Stimulated activated memory B cell treated with anti-CD40 and anti-IgM and Interleukin-4, amounts not matched to agents 10 μg/mL and 1 μg/mL and 100 μg/mL, for 72 hours (primary cell): ENCODE data around the gene HJURP.

Source experiments
- ATAC-seq: fragments of 150-1000 bp; cut with Tn5 transposase; 2 replicates; pipeline ENCODE4 v1.10.0; 2021
- H3K27ac Mint-ChIP-seq: one replicate; pipeline ENCODE4 v1.8.0; 2022; ENCODE audit warnings: mild to moderate bottlenecking, mixed read lengths
- H3K27me3 Mint-ChIP-seq: one replicate; pipeline ENCODE4 v1.8.0; 2022; ENCODE audit warnings: mixed read lengths
- H3K36me3 Mint-ChIP-seq: one replicate; pipeline ENCODE4 v1.8.0; 2022; ENCODE audit warnings: mixed read lengths
- H3K4me1 Mint-ChIP-seq: one replicate; pipeline ENCODE4 v1.8.0; 2022; ENCODE audit warnings: mixed read lengths
- H3K4me3 Mint-ChIP-seq: one replicate; pipeline ENCODE4 v1.8.0; 2022; ENCODE audit warnings: mild to moderate bottlenecking, moderate library complexity, mixed read lengths
- H3K9me3 Mint-ChIP-seq: one replicate; pipeline ENCODE4 v1.8.0; 2022; ENCODE audit warnings: mixed read lengths

Gene HJURP

DNA sequence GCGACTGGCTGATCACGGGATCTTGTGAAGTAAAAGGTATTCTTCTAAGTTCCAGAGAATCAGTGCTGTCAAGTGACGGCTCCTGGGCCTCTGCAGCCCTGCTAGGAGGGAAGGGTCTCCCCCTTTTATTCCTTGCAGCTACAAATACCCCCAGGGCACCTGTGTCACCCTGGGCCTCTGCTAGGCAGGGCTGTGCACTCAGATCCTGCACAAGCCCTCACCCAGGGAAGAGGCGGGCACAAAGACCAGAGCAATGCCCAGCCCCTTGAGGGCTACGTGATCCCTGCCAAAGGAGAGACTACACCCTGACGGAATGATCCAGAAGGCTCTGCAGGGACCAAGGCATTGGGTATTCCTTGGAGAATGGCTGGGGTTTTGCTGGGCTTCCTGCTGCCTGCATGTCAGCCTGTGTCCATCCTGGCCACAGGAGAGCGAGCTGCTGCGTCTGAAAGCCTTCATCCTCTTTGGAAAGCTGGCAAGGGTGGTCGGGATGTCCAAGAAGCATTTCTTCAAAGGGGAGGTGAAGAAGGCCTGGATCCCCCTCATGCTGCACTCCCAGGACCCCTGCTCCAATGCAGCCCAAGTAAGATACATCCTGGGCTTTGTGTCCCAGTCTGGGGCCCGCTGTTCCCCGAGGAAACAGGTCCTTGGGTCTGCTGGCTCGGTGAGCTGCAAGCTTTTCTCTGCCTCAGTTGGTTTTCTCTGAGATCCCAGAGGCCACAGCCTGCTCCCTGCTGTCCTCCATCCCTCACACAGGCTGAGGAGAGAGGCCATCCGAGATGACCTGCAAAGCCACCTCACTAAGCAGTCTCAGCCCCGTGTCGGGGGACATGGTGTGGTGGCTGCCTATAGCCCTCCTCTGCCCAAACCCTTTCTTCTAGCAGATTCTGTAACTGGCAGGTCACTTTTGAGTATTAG is 24.9 kb downstream of the HJURP start:
- Mint-ChIP-seq H3K27ac (no peak overlapping the region), H3K4me3 (no peak overlapping the region), H3K27me3 (no peaks in the 10 kb centered on the region), H3K4me1 (no peaks in the 10 kb centered on the region), H3K9me3 (no peaks in the 10 kb centered on the region), H3K36me3 (no peaks in the 10 kb centered on the region)
- ATAC-seq = no peak

DNA sequence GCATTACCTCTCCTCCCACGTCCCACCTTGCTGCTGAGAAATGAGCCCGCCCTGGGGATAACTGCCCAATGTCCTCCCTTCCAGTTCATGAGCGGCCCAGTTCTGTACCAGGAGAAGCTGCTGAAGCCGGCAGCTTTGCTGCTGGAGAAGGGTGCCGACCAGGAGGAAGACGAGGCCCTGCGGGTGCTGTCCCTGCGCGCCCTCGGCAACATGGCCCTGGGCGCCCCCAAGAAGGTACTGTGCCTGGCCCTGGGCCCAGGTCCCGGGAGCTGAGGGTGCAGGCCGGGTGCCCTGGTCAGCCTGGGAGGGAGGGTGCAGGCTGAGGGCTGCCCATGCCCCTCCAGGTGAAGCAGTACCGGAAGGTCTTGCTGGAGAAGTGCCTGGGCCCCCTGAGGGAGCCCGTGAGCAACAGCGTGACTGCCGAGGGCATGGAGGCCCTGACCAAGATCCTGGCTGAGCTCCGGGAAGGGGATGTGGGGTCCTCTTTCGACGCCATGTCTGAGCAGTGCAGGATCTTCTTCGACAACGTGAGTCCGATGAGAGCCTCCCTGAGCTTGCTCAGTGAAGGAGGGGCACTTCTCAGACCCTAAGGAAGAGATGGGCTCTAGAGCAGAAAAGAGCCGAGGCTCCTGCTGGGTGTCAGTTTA is 25.7 kb downstream of the HJURP start:
- ATAC-seq = no peak
- H3K36me3 Mint-ChIP-seq = no peaks in the 10 kb centered on the region
- H3K27ac Mint-ChIP-seq = no peak overlapping the region
- H3K9me3 Mint-ChIP-seq = no peaks in the 10 kb centered on the region
- no peaks in the 10 kb centered on the region for H3K4me1 Mint-ChIP-seq
- no peak overlapping the region for H3K4me3 Mint-ChIP-seq
- H3K27me3 Mint-ChIP-seq = no peaks in the 10 kb centered on the region

DNA sequence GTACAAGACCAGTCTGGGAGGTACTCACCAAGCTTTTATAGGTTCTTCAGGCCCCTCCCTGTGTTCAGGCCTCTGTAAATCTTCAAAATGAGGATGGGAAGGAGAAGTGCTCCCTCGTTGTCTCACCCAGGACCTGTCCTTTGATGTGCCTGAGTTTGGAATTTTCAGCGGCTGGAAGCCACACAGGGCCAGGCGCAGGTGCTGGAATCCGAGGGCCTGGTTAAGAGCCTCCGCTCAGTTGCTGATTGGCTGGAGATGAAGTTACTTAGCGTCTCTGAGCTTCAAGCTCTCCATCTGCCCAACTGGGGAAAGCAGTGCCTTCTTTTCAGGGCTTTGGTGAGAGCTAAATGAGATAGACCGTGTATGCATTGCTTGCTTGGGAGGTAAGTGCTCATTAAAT is 30.0 kb downstream of the HJURP start:
- no peak for ATAC-seq
- no peaks in the 10 kb centered on the region for H3K4me1 Mint-ChIP-seq
- H3K36me3 Mint-ChIP-seq = no peaks in the 10 kb centered on the region
- H3K27me3 Mint-ChIP-seq = peaks cover 14% of the 10 kb centered on the region
- no peak overlapping the region for H3K27ac Mint-ChIP-seq
- no peaks in the 10 kb centered on the region for H3K9me3 Mint-ChIP-seq
- H3K4me3 Mint-ChIP-seq = no peak overlapping the region

DNA sequence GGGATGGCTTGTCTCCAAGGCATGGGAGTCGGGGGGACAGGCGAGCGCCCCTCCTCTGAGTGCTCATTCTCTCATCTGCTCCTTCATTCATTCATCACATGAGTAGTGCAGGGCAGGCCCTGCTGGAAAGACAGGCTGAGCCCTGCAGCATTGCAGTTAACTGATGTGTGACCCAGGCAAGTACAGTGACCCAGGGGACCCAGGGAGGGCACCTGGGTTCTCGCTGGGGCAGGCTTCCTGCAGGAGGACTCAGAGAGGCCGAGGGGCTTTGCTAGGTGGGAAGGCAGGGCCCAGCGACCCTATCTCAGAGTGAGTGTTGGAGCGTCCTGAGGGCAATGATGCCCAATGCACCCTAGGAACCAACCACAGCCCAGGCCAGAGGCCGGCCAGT is 30.6 kb downstream of the HJURP start:
- Mint-ChIP-seq H3K4me3 (no peak overlapping the region), H3K9me3 (no peaks in the 10 kb centered on the region), H3K27me3 (peaks cover 20% of the 10 kb centered on the region), H3K27ac (no peak overlapping the region), H3K36me3 (no peaks in the 10 kb centered on the region), H3K4me1 (no peaks in the 10 kb centered on the region)
- ATAC-seq = no peak

DNA sequence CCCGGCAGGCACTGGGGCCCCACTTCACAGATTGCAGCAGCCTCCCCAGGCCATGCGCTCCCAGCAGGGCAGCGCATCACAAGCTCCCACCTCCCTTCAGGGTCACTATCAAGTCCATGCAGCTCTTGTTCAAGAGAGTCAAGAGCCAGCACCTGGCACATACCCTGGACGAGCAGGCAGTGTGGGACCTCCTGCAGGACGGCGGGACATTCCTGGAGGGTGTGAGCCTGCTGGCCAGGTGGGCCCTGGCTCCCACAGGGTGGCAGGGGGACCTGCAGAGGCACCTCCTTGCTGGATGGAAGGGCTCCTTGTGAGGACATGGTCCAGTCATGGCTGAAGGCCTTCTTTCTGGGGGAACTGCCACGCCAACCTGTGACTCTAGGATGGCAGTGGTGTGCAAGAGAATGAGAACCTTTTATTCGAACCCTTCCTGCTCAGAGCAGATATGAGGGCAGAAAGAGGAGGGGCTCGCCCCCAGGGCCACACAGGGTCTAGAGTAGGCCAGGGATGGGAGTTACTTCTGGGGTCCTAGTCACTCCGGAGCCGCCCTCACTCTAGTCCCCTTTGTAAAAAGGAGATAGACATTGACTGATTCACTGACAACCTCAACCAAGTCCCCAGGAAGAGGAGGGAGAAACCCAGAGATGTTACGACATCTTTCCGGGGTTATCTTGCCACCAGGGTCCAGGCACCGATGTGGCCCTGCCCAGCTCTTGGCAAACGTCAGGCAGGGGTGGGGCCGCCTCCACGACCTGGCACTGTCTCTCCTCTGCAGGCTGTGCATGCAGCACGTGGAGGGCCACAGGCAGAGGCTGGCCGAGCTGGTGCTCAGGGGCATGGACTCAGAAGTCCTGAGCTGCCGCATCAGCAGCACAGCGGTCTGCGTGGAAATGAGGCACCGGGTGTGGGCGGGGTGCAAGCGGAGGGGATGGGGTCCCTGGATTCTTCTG is 31.3 kb downstream of the HJURP start:
- no peak for ATAC-seq
- H3K36me3 Mint-ChIP-seq = no peaks in the 10 kb centered on the region
- no peaks in the 10 kb centered on the region for H3K4me1 Mint-ChIP-seq
- H3K27me3 Mint-ChIP-seq = peaks cover 25% of the 10 kb centered on the region
- H3K27ac Mint-ChIP-seq = no peak overlapping the region
- no peaks in the 10 kb centered on the region for H3K9me3 Mint-ChIP-seq
- no peak overlapping the region for H3K4me3 Mint-ChIP-seq

DNA sequence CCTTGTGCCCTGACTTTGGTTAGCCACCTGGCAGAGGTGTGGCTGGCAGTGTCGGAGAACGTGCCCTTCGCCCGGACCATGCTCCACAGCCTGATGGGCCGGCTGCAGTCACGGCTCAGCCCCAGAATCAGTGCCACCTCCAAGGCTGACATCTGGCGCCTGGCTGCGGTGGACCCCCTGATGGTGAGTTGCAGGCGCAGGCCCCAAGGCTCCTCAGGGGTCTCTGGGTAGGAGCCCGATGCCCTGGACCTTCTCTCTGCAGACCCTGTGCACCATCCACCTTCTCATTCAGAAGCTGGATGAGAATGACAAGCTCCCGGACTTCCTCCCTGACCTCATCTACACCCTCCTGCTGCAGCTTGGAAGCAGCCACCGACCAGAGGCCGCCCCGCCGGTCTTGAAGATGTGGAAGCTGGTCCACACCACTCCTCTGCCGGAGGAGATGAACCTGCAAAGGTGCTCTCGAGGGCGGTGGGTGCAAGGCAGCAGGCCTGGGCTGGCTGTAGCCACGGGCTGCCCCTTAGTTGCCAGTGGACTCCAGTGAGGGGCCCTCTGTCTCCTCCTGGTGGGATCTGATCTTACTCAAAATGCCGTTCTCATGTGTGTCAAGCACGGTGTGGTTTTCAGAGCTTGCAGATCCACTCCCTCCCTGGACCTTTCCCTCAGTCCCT is 32.1 kb downstream of the HJURP start:
- H3K9me3 Mint-ChIP-seq = no peaks in the 10 kb centered on the region
- H3K27me3 Mint-ChIP-seq = peaks cover 34% of the 10 kb centered on the region

DNA sequence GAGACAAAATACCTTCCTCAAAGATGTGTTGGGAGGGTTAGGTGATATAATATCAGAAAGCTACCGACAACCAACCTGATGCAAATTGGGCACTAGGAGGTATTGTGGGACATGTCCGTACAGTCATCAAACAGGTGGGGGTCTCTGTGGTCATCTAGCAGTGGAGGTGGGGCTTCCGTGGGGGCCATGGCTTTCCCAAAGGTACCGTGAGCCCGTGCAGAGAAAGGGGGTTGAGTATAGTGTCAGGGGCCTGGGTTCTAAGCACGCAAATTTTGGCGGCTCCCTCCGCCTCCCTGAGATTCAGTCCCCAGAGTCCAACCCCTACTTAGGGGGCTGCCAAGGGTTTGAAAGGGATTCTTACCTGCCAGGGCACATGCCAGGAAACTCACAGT is 32.6 kb downstream of the HJURP start:
- Mint-ChIP-seq H3K9me3 (no peaks in the 10 kb centered on the region), H3K36me3 (no peaks in the 10 kb centered on the region), H3K4me1 (no peaks in the 10 kb centered on the region), H3K4me3 (no peak overlapping the region), H3K27ac (no peak overlapping the region), H3K27me3 (peaks cover 39% of the 10 kb centered on the region)
- ATAC-seq = no peak

More for the DNA sequence above, 32.1 kb downstream of the HJURP start:
- ATAC-seq = no peak
- H3K27ac Mint-ChIP-seq = no peak overlapping the region
- no peaks in the 10 kb centered on the region for H3K36me3 Mint-ChIP-seq
- no peak overlapping the region for H3K4me3 Mint-ChIP-seq
- H3K4me1 Mint-ChIP-seq = no peaks in the 10 kb centered on the region

DNA sequence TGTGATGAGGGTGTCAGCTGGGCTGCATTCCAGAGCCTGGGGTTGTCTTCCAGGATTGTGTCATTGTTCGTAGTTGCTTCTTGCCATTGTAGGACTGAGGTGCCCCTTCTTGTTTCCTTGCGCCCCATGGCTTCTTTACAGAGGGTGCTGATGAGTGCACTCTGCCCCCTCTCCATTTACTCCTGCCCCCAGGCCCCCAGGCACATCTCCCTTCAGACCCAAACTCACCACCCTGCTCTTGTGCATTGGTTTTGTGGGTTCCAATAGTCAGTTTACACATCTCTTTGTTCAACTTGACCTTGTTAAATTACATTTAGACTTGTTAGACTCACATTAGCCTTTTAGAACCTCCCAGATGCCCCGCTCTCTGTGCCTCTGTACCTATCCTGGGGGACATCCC is 33.1 kb downstream of the HJURP start:
- Mint-ChIP-seq H3K36me3 (no peaks in the 10 kb centered on the region), H3K27ac (no peak overlapping the region), H3K4me3 (no peak overlapping the region), H3K9me3 (no peaks in the 10 kb centered on the region), H3K4me1 (no peaks in the 10 kb centered on the region), H3K27me3 (peaks cover 39% of the 10 kb centered on the region)
- ATAC-seq = no peak

DNA sequence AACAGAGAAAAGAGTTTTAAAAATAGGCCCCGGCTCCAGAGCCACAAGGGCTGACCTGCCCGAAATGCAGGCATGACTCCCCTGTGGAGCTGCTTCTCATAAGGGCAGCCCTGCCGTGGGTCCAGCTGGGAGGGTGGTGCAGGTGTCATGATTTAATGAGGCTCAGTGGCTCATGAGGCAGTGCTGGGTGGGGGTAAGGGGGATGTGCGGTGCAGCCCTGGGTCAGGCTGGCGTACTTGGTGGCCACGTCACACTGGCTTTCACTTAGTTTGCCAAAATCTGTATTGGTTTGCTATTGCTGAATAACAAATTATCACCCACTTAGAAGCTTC is 33.6 kb downstream of the HJURP start:
- no peak for ATAC-seq
- Mint-ChIP-seq H3K4me3 (no peak overlapping the region), H3K27me3 (peaks cover 39% of the 10 kb centered on the region), H3K9me3 (no peaks in the 10 kb centered on the region), H3K36me3 (no peaks in the 10 kb centered on the region), H3K4me1 (no peaks in the 10 kb centered on the region), H3K27ac (no peak overlapping the region)

DNA sequence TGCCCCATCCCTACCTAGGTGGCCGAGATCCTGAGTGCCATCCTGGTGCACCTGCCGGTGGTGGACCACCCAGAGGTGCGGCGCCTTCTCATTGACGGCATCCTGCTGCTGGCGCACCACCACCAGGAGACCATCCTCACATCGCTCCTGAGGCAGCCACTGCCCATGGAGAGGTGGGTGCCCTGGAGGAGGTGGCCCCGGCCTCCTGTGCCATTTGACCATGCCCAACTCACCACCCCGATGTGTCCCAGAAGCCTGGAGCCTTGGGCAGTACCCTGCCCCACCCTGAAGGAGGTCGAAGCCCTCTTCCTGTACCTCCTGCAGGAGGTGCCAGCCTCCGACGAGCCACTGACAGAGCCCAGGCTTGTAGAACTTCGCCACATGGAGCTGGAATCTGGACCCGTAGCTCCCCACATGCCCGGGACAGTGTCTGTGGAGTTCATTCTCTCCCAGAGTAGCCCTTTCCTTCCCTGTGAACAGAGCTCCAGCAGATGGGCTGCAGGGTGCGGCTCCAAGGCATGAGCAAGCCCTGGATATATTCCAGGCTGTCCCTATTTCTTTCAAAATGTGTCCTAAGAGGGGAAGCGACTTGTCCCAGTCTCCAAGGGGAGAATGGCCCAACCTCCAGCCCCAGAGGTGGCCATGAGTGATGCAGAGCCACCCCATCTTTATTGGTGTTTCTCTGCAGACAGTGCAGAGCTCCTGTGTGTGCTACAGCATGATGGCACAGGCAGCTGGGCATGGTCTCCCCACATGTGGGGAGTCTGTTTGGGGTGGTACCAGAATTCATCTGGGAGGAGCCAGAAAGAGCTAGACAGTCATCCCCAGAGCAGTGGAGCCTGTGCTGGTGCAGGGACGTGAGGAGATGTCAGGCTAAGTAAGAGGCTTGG is 34.2 kb downstream of the HJURP start:
- no peak for ATAC-seq
- H3K4me1 Mint-ChIP-seq = no peaks in the 10 kb centered on the region
- H3K9me3 Mint-ChIP-seq = no peaks in the 10 kb centered on the region
- no peaks in the 10 kb centered on the region for H3K36me3 Mint-ChIP-seq
- H3K27ac Mint-ChIP-seq = no peak overlapping the region
- no peak overlapping the region for H3K4me3 Mint-ChIP-seq
- peaks cover 39% of the 10 kb centered on the region for H3K27me3 Mint-ChIP-seq

DNA sequence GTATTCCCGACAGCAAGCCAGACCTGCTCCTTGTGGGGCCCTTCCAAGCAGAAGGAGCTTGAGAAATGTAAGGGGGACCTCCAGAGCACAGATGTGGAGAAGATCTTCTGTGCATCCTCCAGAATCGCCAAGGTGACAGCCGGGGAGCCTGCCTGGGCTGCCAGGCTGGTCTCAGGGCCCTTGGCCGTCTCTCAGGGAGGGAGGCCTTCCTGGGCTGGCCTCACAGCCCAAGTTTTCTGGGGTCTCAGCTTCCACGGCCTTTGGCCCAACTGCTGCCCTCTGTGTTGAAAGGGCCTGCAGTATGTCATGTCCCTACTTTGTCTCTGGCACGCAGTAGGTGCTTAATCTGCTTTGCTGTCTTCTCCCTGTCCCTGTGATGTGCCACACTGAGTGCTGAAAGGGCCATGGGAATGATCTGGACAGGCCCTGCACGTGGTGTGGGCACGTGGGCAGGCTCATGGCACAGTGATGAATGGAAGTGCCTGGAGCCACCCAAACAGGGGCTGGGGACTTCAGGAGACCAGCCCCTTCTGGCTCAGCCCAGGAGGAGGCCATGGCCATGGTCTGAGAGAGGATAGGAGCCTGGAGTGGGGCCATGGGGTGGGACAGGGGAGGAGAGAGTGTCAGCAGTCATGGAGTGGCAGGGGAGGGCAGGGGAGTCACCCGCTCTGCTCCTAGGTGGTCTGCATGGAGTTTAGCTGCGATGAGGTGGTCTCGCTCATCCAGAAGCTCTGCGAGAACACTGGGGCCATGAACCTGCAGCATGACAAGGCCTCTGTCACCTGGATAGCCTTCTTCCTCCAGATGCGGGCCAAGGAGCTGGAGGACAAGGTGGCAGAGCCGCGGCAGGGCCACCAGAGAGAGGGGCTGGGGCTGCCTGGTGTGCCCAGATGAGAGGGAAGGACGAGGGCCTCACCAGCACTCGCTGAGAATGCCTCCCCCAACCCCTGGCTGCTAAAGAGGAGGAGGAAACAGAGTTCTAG is 35.4 kb downstream of the HJURP start:
- H3K9me3 Mint-ChIP-seq = no peaks in the 10 kb centered on the region
- H3K27me3 Mint-ChIP-seq = peaks cover 39% of the 10 kb centered on the region
- H3K27ac Mint-ChIP-seq = no peak overlapping the region
- H3K4me1 Mint-ChIP-seq = no peaks in the 10 kb centered on the region
- H3K36me3 Mint-ChIP-seq = no peaks in the 10 kb centered on the region
- H3K4me3 Mint-ChIP-seq = no peak overlapping the region
- ATAC-seq = no peak

DNA sequence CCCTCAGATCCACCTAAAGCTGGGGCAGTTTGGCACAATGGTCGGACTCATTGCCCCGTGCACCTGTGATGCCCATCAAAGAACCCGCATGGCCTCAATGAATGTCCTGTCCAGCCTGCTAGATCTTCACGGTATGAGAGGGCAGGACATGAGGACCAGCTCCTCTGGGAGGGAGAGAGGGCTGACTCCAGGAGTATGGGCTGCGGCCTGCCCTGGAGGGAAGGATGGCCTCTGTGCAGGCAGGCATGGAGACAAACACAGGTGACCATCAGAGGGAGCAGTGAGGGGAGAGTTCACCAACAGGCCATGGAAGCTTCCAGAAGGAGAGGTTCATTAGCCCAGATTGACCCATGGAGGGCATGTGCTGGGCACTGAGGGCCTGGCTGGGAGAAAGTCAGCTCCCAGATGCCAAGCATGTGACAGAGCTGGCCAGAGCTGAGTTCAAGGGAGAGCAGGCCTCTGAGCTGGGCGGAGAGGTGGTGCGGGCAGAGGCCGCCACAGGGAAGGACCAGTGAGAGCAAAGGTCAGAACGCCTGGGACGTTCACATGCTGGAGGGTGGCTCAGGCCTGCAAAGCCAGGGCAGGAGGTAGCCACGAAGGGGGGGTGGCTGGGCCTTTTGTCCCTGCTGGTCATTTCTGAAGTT is 36.2 kb downstream of the HJURP start:
- H3K4me3 Mint-ChIP-seq = no peak overlapping the region
- no peaks in the 10 kb centered on the region for H3K36me3 Mint-ChIP-seq
- H3K27ac Mint-ChIP-seq = no peak overlapping the region
- H3K4me1 Mint-ChIP-seq = no peaks in the 10 kb centered on the region
- peaks cover 39% of the 10 kb centered on the region for H3K27me3 Mint-ChIP-seq
- ATAC-seq = no peak
- H3K9me3 Mint-ChIP-seq = no peaks in the 10 kb centered on the region

DNA sequence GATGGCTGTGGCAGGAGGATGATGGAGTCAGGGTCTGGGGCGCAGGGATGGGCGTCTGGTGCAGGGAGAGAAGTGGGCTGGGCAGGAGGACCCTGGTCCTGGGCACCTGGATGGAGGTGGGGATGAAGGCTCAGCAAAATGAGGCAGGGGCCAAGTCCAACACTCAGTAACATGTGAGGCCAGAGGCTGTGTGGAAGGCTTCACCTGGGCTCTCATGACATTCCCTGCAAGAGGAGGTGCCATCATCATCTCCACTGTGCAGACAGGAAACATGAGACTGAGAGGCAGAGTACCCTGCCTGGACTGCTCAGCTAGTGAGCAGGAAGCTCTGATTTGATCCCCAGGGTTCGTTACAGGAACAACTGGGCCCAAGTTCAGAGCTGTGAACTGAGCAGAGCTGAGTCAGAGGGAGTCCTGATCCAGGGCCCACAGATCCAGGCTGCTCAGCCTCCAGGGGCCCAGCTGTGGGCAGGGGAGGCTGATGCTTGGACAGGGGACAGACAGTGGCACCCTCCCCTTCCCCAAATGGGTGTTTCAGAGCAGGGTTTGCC is 36.9 kb downstream of the HJURP start:
- no peak overlapping the region for H3K4me3 Mint-ChIP-seq
- H3K27ac Mint-ChIP-seq = no peak overlapping the region
- H3K9me3 Mint-ChIP-seq = no peaks in the 10 kb centered on the region
- no peaks in the 10 kb centered on the region for H3K4me1 Mint-ChIP-seq
- no peaks in the 10 kb centered on the region for H3K36me3 Mint-ChIP-seq
- H3K27me3 Mint-ChIP-seq = peaks cover 39% of the 10 kb centered on the region
- ATAC-seq = no peak
